Nephron (organoid): ENCODE measurements around the gene MACROD2.

Experiments used
- H3K27ac Mint-ChIP-seq, 3 experiments: 2 replicates each; pipeline ENCODE4 v1.8.0; 2020; ENCODE audit warnings: mixed read lengths in 3 of 3, mild to moderate bottlenecking in 2 of 3, moderate library complexity in 1 of 3
- H3K27me3 Mint-ChIP-seq: 2 replicates; pipeline ENCODE4 v1.8.0; 2021; ENCODE audit warnings: low read depth, mild to moderate bottlenecking, moderate library complexity, mixed read lengths
- H3K36me3 Mint-ChIP-seq: 2 replicates; pipeline ENCODE4 v1.8.0; 2020; ENCODE audit warnings: low read depth, mixed read lengths
- H3K4me1 Mint-ChIP-seq: 2 replicates; pipeline ENCODE4 v1.8.0; 2020; ENCODE audit warnings: mixed read lengths
- H3K4me3 Mint-ChIP-seq, 3 experiments: 2 replicates each; pipeline ENCODE4 v1.8.0; 2020; ENCODE audit warnings: mild to moderate bottlenecking in 3 of 3, mixed read lengths in 3 of 3, moderate library complexity in 2 of 3
- H3K9me3 Mint-ChIP-seq: 2 replicates; pipeline ENCODE4 v1.8.0; 2020; ENCODE audit warnings: mixed read lengths
- CTCF ChIP-seq, 3 experiments: fragments of 200-600 bp; sonication (generic); IDR thresholded peaks; one replicate each; pipeline ENCODE4 v1.5.0; 2021; ENCODE audit warnings: antibody characterized with exemption in 3 of 3; ENCODE audit not compliant: unreplicated experiment in 3 of 3

Gene MACROD2

GRCh38 chr20:15886250-15886649 is 1890.9 kb downstream of the MACROD2 start:
- peaks cover 22% of the 10 kb centered on the region for H3K4me1 Mint-ChIP-seq
- no peak overlapping the region for H3K27ac Mint-ChIP-seq
- TF ChIP-seq CTCF (IDR thresholded peaks at IDR 0.05; ENCODE audit: unreplicated experiment in 3 of 3): no peak
- H3K27me3 Mint-ChIP-seq: no peaks in the 10 kb centered on the region
- peaks cover 32% of the 10 kb centered on the region for H3K9me3 Mint-ChIP-seq
- H3K36me3 Mint-ChIP-seq: no peaks in the 10 kb centered on the region
- no peak overlapping the region for H3K4me3 Mint-ChIP-seq

GRCh38 chr20:15887387-15887786 is 1892.1 kb downstream of the MACROD2 start:
- no peaks in the 10 kb centered on the region for H3K27me3 Mint-ChIP-seq
- no peak overlapping the region for H3K4me3 Mint-ChIP-seq
- no peak for TF ChIP-seq CTCF (IDR thresholded peaks at IDR 0.05; ENCODE audit: unreplicated experiment in 3 of 3)
- H3K27ac Mint-ChIP-seq: no peak overlapping the region
- H3K4me1 Mint-ChIP-seq: peaks cover 28% of the 10 kb centered on the region
- H3K9me3 Mint-ChIP-seq: peaks cover 32% of the 10 kb centered on the region
- H3K36me3 Mint-ChIP-seq: no peaks in the 10 kb centered on the region

GRCh38 chr20:15889061-15889460 is 1893.7 kb downstream of the MACROD2 start:
- Mint-ChIP-seq H3K9me3 (peaks cover 31% of the 10 kb centered on the region), H3K4me3 (no peak overlapping the region), H3K36me3 (no peaks in the 10 kb centered on the region), H3K27me3 (no peaks in the 10 kb centered on the region), H3K4me1 (peaks cover 28% of the 10 kb centered on the region), H3K27ac (no peak overlapping the region)
- no peak for TF ChIP-seq CTCF (IDR thresholded peaks at IDR 0.05; ENCODE audit: unreplicated experiment in 3 of 3)

GRCh38 chr20:15889514-15890256 is 1894.4 kb downstream of the MACROD2 start:
- peaks cover 27% of the 10 kb centered on the region for H3K9me3 Mint-ChIP-seq
- peaks cover 28% of the 10 kb centered on the region for H3K4me1 Mint-ChIP-seq
- TF ChIP-seq CTCF (IDR thresholded peaks at IDR 0.05; ENCODE audit: unreplicated experiment in 3 of 3): no peak
- H3K27ac Mint-ChIP-seq: peak overlapping the region; percentile 13 to 64 (median 36)
- H3K4me3 Mint-ChIP-seq: no peak overlapping the region
- H3K36me3 Mint-ChIP-seq: no peaks in the 10 kb centered on the region
- H3K27me3 Mint-ChIP-seq: no peaks in the 10 kb centered on the region

- no peaks in the 10 kb centered on the region for H3K36me3 Mint-ChIP-seq
- H3K27me3 Mint-ChIP-seq: no peaks in the 10 kb centered on the region
- no peak overlapping the region for H3K4me3 Mint-ChIP-seq
- no peak for TF ChIP-seq CTCF (IDR thresholded peaks at IDR 0.05; ENCODE audit: unreplicated experiment in 3 of 3)
- peaks cover 23% of the 10 kb centered on the region for H3K9me3 Mint-ChIP-seq
- H3K27ac Mint-ChIP-seq: peak overlapping the region; percentile 13 to 64 (median 36)
- H3K4me1 Mint-ChIP-seq: peaks cover 28% of the 10 kb centered on the region
Measured at GRCh38 chr20:15890407-15890982, 1895.2 kb downstream of the MACROD2 start.

- Mint-ChIP-seq H3K4me3 (no peak overlapping the region), H3K27ac (no peak overlapping the region), H3K36me3 (no peaks in the 10 kb centered on the region), H3K27me3 (no peaks in the 10 kb centered on the region), H3K4me1 (peaks cover 18% of the 10 kb centered on the region), H3K9me3 (no peaks in the 10 kb centered on the region)
- no peak for TF ChIP-seq CTCF (IDR thresholded peaks at IDR 0.05; ENCODE audit: unreplicated experiment in 3 of 3)
Measured at GRCh38 chr20:15895126-15895525, 1899.8 kb downstream of the MACROD2 start.
